SU-DHL-6 (cell line): ENCODE results near the gene TRIM6.
"Not testable (repeated sequence)": the region's sequence is repeated elsewhere in the genome, so short reads cannot be mapped to it uniquely, and the experiment has no call there.

Experiments
- H2AFZ ChIP-seq: fragments of 200-600 bp; sonication (generic); 2 replicates; pipeline ENCODE4 v1.6.1; 2014; ENCODE audit warnings: low read depth, mild to moderate bottlenecking, moderate library complexity, mixed read lengths, antibody characterized with exemption, low read length; ENCODE audit not compliant: severe bottlenecking
- H3F3A ChIP-seq: fragments of 200-600 bp; shearing (Covaris generic); 2 replicates; pipeline ENCODE4 v1.6.0; 2016; ENCODE audit warnings: antibody characterized with exemption, mild to moderate bottlenecking; ENCODE audit not compliant: insufficient read depth
- H3K27ac ChIP-seq: fragments of 200-600 bp; sonication (generic); 2 replicates; pipeline ENCODE4 v1.5.1; 2016; ENCODE audit warnings: low read depth, mild to moderate bottlenecking, low read length, moderate library complexity, mixed read lengths
- H3K27me3 ChIP-seq: fragments of 200-600 bp; sonication (generic), shearing (Covaris generic); 2 replicates; pipeline ENCODE4 v1.6.0; 2014; ENCODE audit warnings: mild to moderate bottlenecking, low read length
- H3K36me3 ChIP-seq: fragments of 200-600 bp; sonication (generic); 2 replicates; pipeline ENCODE4 v1.6.1; 2014; ENCODE audit warnings: mild to moderate bottlenecking, low read length, mixed read lengths
- H3K4me2 ChIP-seq: fragments of 300-600, 200-600 bp; shearing (Covaris generic), sonication (generic); 2 replicates; pipeline ENCODE4 v1.6.0; 2014; ENCODE audit warnings: low read length, low read depth, mild to moderate bottlenecking; ENCODE audit not compliant: poor library complexity, severe bottlenecking
- H3K4me3 ChIP-seq: fragments of 200-600 bp; sonication (generic); 2 replicates; pipeline ENCODE4 v1.5.1; 2014; ENCODE audit warnings: antibody characterized with exemption, low read length, mild to moderate bottlenecking, mixed read lengths; ENCODE audit not compliant: insufficient read depth, poor library complexity, severe bottlenecking
- H3K79me2 ChIP-seq: fragments of 200-600 bp; sonication (generic); 2 replicates; pipeline ENCODE4 v1.6.1; 2014; ENCODE audit warnings: mild to moderate bottlenecking, low read length, moderate library complexity; ENCODE audit not compliant: insufficient read depth
- H3K9ac ChIP-seq: fragments of 200-600 bp; sonication (generic); 2 replicates; pipeline ENCODE4 v1.7.0; 2014; ENCODE audit warnings: mild to moderate bottlenecking, low read length
- H3K9me2 ChIP-seq: fragments of 200-600 bp; sonication (generic); replicated peaks from 2 replicates; pipeline ENCODE4 v1.6.1; 2014; ENCODE audit warnings: low read length; ENCODE audit not compliant: insufficient read depth
- H3K9me3 ChIP-seq: fragments of 200-600 bp; sonication (generic); 2 replicates; pipeline ENCODE4 v1.6.1; 2014; ENCODE audit warnings: low read length, mixed read lengths; ENCODE audit not compliant: insufficient read depth
- H4K20me1 ChIP-seq: fragments of 200-600 bp; sonication (generic); 2 replicates; pipeline ENCODE4 v1.6.1; 2014; ENCODE audit warnings: low read depth, mild to moderate bottlenecking, antibody characterized with exemption, low read length, moderate library complexity, mixed read lengths
- CTCF ChIP-seq: fragments of 200-600 bp; sonication (generic); IDR thresholded peaks from one replicate; pipeline ENCODE4 v1.5.1; 2017; ENCODE audit warnings: antibody characterized with exemption, mild to moderate bottlenecking, low read length, moderate library complexity; ENCODE audit not compliant: insufficient read depth, poor library complexity, severe bottlenecking
- EZH2phosphoT487 ChIP-seq: fragments of 200-600 bp; sonication (generic), shearing (Covaris generic); conservative IDR thresholded peaks from 2 replicates; pipeline ENCODE4 v1.6.1; 2018; ENCODE audit warnings: mild to moderate bottlenecking, antibody characterized with exemption, low read length, moderate library complexity, mixed read lengths

TRIM6 gene

GRCh38 chr11:5597953-5598352 is 1.5 kb downstream of the TRIM6 start:
- H3K4me3 ChIP-seq = no peak overlapping the region
- TF ChIP-seq EZH2phosphoT487 (no peak), CTCF (no peak)
- H3F3A ChIP-seq = no peaks in the 10 kb centered on the region
- H3K9me2 ChIP-seq = no peaks in the 10 kb centered on the region
- H3K9me3 ChIP-seq = no peaks in the 10 kb centered on the region
- no peak overlapping the region for H3K9ac ChIP-seq
- no peak overlapping the region for H2AFZ ChIP-seq
- no peaks in the 10 kb centered on the region for H4K20me1 ChIP-seq
- no peaks in the 10 kb centered on the region for H3K36me3 ChIP-seq
- no peak overlapping the region for H3K4me2 ChIP-seq
- no peaks in the 10 kb centered on the region for H3K27me3 ChIP-seq
- H3K79me2 ChIP-seq = no peaks in the 10 kb centered on the region
- H3K27ac ChIP-seq = no peak overlapping the region

- Histone ChIP-seq H3K4me2 (no peak overlapping the region), H3K9ac (no peak overlapping the region), H3F3A (no peaks in the 10 kb centered on the region), H4K20me1 (no peaks in the 10 kb centered on the region), H3K9me2 (no peaks in the 10 kb centered on the region), H3K9me3 (no peaks in the 10 kb centered on the region), H3K36me3 (no peaks in the 10 kb centered on the region), H3K4me3 (no peak overlapping the region), H3K27ac (no peak overlapping the region), H3K27me3 (no peaks in the 10 kb centered on the region), H2AFZ (no peak overlapping the region), H3K79me2 (no peaks in the 10 kb centered on the region)
- TF ChIP-seq EZH2phosphoT487 = no peak
- TF ChIP-seq CTCF = peak; percentile 90
Observed at GRCh38 chr11:5600374-5600851, 4.0 kb downstream of the TRIM6 start.

- H3K27ac ChIP-seq, H3K9ac ChIP-seq, H3K9me2 ChIP-seq, H3K36me3 ChIP-seq, H4K20me1 ChIP-seq, H3F3A ChIP-seq, H3K4me2 ChIP-seq, H2AFZ ChIP-seq, H3K4me3 ChIP-seq, H3K27me3 ChIP-seq, H3K79me2 ChIP-seq, H3K9me3 ChIP-seq: not testable (repeated sequence)
Observed at GRCh38 chr11:5602791-5603190, 6.4 kb downstream of the TRIM6 start.

DNA sequence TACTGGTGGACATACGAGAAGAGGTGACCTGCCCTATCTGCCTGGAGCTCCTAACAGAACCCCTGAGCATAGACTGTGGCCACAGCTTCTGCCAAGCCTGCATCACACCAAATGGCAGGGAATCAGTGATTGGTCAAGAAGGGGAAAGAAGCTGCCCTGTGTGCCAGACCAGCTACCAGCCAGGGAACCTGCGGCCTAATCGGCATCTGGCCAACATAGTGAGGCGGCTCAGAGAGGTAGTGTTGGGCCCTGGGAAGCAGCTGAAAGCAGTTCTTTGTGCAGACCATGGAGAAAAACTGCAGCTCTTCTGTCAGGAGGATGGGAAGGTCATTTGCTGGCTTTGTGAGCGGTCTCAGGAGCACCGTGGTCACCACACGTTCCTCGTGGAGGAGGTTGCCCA is 6.9 kb downstream of the TRIM6 start:
- Histone ChIP-seq H3K9me3 (no peaks in the 10 kb centered on the region), H3K36me3 (no peaks in the 10 kb centered on the region), H3F3A (no peaks in the 10 kb centered on the region), H2AFZ (no peak overlapping the region), H3K27me3 (no peaks in the 10 kb centered on the region), H3K79me2 (no peaks in the 10 kb centered on the region), H3K27ac (no peak overlapping the region), H3K9ac (no peak overlapping the region), H3K4me3 (no peak overlapping the region), H4K20me1 (no peaks in the 10 kb centered on the region), H3K4me2 (no peak overlapping the region), H3K9me2 (no peaks in the 10 kb centered on the region)
- TF ChIP-seq EZH2phosphoT487 (no peak), CTCF (no peak)
